SU-DHL-6 (cell line): ENCODE data around the gene MICAL3.
"Not testable (repeated sequence)": the region's sequence is repeated elsewhere in the genome, so short reads cannot be mapped to it uniquely, and the experiment has no call there.

Experiments
- H2AFZ ChIP-seq: fragments of 200-600 bp; sonication (generic); 2 replicates; pipeline ENCODE4 v1.6.1; 2014; ENCODE audit warnings: low read depth, mild to moderate bottlenecking, moderate library complexity, mixed read lengths, antibody characterized with exemption, low read length; ENCODE audit not compliant: severe bottlenecking
- H3F3A ChIP-seq: fragments of 200-600 bp; shearing (Covaris generic); 2 replicates; pipeline ENCODE4 v1.6.0; 2016; ENCODE audit warnings: antibody characterized with exemption, mild to moderate bottlenecking; ENCODE audit not compliant: insufficient read depth
- H3K27ac ChIP-seq: fragments of 200-600 bp; sonication (generic); 2 replicates; pipeline ENCODE4 v1.5.1; 2016; ENCODE audit warnings: low read depth, mild to moderate bottlenecking, low read length, moderate library complexity, mixed read lengths
- H3K27me3 ChIP-seq: fragments of 200-600 bp; sonication (generic), shearing (Covaris generic); 2 replicates; pipeline ENCODE4 v1.6.0; 2014; ENCODE audit warnings: mild to moderate bottlenecking, low read length
- H3K36me3 ChIP-seq: fragments of 200-600 bp; sonication (generic); 2 replicates; pipeline ENCODE4 v1.6.1; 2014; ENCODE audit warnings: mild to moderate bottlenecking, low read length, mixed read lengths
- H3K4me2 ChIP-seq: fragments of 300-600, 200-600 bp; shearing (Covaris generic), sonication (generic); 2 replicates; pipeline ENCODE4 v1.6.0; 2014; ENCODE audit warnings: low read length, low read depth, mild to moderate bottlenecking; ENCODE audit not compliant: poor library complexity, severe bottlenecking
- H3K4me3 ChIP-seq: fragments of 200-600 bp; sonication (generic); 2 replicates; pipeline ENCODE4 v1.5.1; 2014; ENCODE audit warnings: antibody characterized with exemption, low read length, mild to moderate bottlenecking, mixed read lengths; ENCODE audit not compliant: insufficient read depth, poor library complexity, severe bottlenecking
- H3K79me2 ChIP-seq: fragments of 200-600 bp; sonication (generic); 2 replicates; pipeline ENCODE4 v1.6.1; 2014; ENCODE audit warnings: mild to moderate bottlenecking, low read length, moderate library complexity; ENCODE audit not compliant: insufficient read depth
- H3K9ac ChIP-seq: fragments of 200-600 bp; sonication (generic); 2 replicates; pipeline ENCODE4 v1.7.0; 2014; ENCODE audit warnings: mild to moderate bottlenecking, low read length
- H3K9me2 ChIP-seq: fragments of 200-600 bp; sonication (generic); replicated peaks from 2 replicates; pipeline ENCODE4 v1.6.1; 2014; ENCODE audit warnings: low read length; ENCODE audit not compliant: insufficient read depth
- H3K9me3 ChIP-seq: fragments of 200-600 bp; sonication (generic); 2 replicates; pipeline ENCODE4 v1.6.1; 2014; ENCODE audit warnings: low read length, mixed read lengths; ENCODE audit not compliant: insufficient read depth
- H4K20me1 ChIP-seq: fragments of 200-600 bp; sonication (generic); 2 replicates; pipeline ENCODE4 v1.6.1; 2014; ENCODE audit warnings: low read depth, mild to moderate bottlenecking, antibody characterized with exemption, low read length, moderate library complexity, mixed read lengths
- EZH2phosphoT487 ChIP-seq: fragments of 200-600 bp; sonication (generic), shearing (Covaris generic); conservative IDR thresholded peaks from 2 replicates; pipeline ENCODE4 v1.6.1; 2018; ENCODE audit warnings: mild to moderate bottlenecking, antibody characterized with exemption, low read length, moderate library complexity, mixed read lengths
- TF ChIP-seq, protein P1 (sequence below): fragments of 200-600 bp; sonication (generic); IDR thresholded peaks from one replicate; pipeline ENCODE4 v1.5.1; 2017; ENCODE audit warnings: antibody characterized with exemption, mild to moderate bottlenecking, low read length, moderate library complexity; ENCODE audit not compliant: insufficient read depth, poor library complexity, severe bottlenecking

MICAL3 gene

GRCh38 chr22:18021431-18021830, 2.9 kb downstream of the MICAL3 start:
- H3K9me3 ChIP-seq = no peaks in the 10 kb centered on the region
- H3K36me3 ChIP-seq = no peaks in the 10 kb centered on the region
- TF ChIP-seq EZH2phosphoT487 = no peak
- TF ChIP-seq, protein P1, sequence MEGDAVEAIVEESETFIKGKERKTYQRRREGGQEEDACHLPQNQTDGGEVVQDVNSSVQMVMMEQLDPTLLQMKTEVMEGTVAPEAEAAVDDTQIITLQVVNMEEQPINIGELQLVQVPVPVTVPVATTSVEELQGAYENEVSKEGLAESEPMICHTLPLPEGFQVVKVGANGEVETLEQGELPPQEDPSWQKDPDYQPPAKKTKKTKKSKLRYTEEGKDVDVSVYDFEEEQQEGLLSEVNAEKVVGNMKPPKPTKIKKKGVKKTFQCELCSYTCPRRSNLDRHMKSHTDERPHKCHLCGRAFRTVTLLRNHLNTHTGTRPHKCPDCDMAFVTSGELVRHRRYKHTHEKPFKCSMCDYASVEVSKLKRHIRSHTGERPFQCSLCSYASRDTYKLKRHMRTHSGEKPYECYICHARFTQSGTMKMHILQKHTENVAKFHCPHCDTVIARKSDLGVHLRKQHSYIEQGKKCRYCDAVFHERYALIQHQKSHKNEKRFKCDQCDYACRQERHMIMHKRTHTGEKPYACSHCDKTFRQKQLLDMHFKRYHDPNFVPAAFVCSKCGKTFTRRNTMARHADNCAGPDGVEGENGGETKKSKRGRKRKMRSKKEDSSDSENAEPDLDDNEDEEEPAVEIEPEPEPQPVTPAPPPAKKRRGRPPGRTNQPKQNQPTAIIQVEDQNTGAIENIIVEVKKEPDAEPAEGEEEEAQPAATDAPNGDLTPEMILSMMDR = no peak

GRCh38 chr22:18020743-18021142, 3.6 kb downstream of the MICAL3 start:
- H3K27me3 ChIP-seq, H3K9ac ChIP-seq, H4K20me1 ChIP-seq, H2AFZ ChIP-seq, H3K9me2 ChIP-seq, H3K9me3 ChIP-seq, H3K79me2 ChIP-seq, H3K4me3 ChIP-seq, H3K4me2 ChIP-seq, H3K36me3 ChIP-seq, H3F3A ChIP-seq, H3K27ac ChIP-seq: not testable (repeated sequence)

More at GRCh38 chr22:18021431-18021830, 2.9 kb downstream of the MICAL3 start:
- Histone ChIP-seq H3K9me2 (no peaks in the 10 kb centered on the region), H3K79me2 (no peaks in the 10 kb centered on the region), H3K9ac (no peak overlapping the region), H3K27me3 (no peaks in the 10 kb centered on the region), H3K4me3 (no peak overlapping the region), H2AFZ (no peak overlapping the region), H3F3A (no peaks in the 10 kb centered on the region), H4K20me1 (no peaks in the 10 kb centered on the region), H3K27ac (no peak overlapping the region), H3K4me2 (no peak overlapping the region)

GRCh38 chr22:18013947-18014346, 10.4 kb downstream of the MICAL3 start:
- H3F3A ChIP-seq = no peaks in the 10 kb centered on the region
- no peaks in the 10 kb centered on the region for H4K20me1 ChIP-seq
- H3K4me2 ChIP-seq = no peak overlapping the region
- H3K9me2 ChIP-seq = no peaks in the 10 kb centered on the region
- H3K9me3 ChIP-seq = no peaks in the 10 kb centered on the region
- no peaks in the 10 kb centered on the region for H3K27me3 ChIP-seq
- H3K79me2 ChIP-seq = no peaks in the 10 kb centered on the region
- H3K27ac ChIP-seq = no peak overlapping the region
- H3K36me3 ChIP-seq = no peaks in the 10 kb centered on the region
- H3K9ac ChIP-seq = no peak overlapping the region
- no peak overlapping the region for H2AFZ ChIP-seq
- H3K4me3 ChIP-seq = no peak overlapping the region
- TF ChIP-seq, protein P1 = no peak
- no peak for TF ChIP-seq EZH2phosphoT487

DNA sequence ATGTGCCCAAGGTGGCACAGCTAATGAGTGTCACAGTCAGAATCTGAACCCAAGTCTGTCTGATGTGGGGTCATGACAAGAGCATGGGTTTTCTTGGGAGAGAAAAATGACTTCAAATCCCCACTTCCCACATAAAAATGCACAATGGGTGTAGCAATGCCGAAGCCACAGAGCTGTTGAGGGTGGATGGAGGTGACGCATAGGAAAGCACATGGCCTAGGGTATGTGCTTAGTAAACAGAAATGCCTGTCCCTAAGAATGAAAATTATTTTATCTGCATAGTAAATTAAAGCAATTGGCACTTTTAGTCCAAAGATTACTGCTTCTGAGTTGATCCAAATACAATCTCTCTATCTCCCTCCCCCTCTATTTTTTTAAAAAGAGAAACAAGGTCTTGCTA, 10.9 kb downstream of the MICAL3 start:
- Histone ChIP-seq H3K79me2 (no peaks in the 10 kb centered on the region), H3K27me3 (no peaks in the 10 kb centered on the region), H3K36me3 (no peaks in the 10 kb centered on the region), H3K4me3 (no peak overlapping the region), H3K9me3 (no peaks in the 10 kb centered on the region), H3K27ac (no peak overlapping the region), H3F3A (no peaks in the 10 kb centered on the region), H3K9me2 (no peaks in the 10 kb centered on the region), H4K20me1 (no peaks in the 10 kb centered on the region), H3K4me2 (no peak overlapping the region), H2AFZ (no peak overlapping the region), H3K9ac (no peak overlapping the region)
- no peak for TF ChIP-seq EZH2phosphoT487
- TF ChIP-seq, protein P1 = no peak
